LNCaP clone FGC (cell line): ENCODE results near the gene NKAIN4.
A peak's percentile ranks its signal among the peaks of the same experiment; 100 is the strongest.

Experiments
- DNase-seq: peaks from one replicate; pipeline ENCODE4 v3.0.0-alpha.2; 2011; ENCODE audit warnings: low read depth
- H3K4me3 ChIP-seq: 2 replicates; pipeline ENCODE4 v1.5.1; 2011; ENCODE audit warnings: mild to moderate bottlenecking, low read depth, low read length, control low read depth
- CTCF ChIP-seq: IDR thresholded peaks from 2 replicates; pipeline ENCODE4 v1.5.1; 2012; ENCODE audit warnings: mild to moderate bottlenecking; ENCODE audit not compliant: control insufficient read depth, insufficient read depth; ENCODE audit errors: extremely low read depth

Gene NKAIN4

GRCh38 chr20:63220696-63221399, 33.4 kb downstream of the NKAIN4 start:
- H3K4me3 ChIP-seq = no peak overlapping the region
- DNase-seq = no peak
- TF ChIP-seq CTCF = no peak

GRCh38 chr20:63219866-63220521, 34.3 kb downstream of the NKAIN4 start:
- no peak overlapping the region for H3K4me3 ChIP-seq
- DNase-seq = no peak
- no peak for TF ChIP-seq CTCF

- no peak for DNase-seq
- no peak overlapping the region for H3K4me3 ChIP-seq
- no peak for TF ChIP-seq CTCF
Observed at GRCh38 chr20:63219447-63219821, 34.8 kb downstream of the NKAIN4 start.

GRCh38 chr20:63218701-63219446, 35.4 kb downstream of the NKAIN4 start:
- no peak for TF ChIP-seq CTCF
- no peak for DNase-seq
- no peak overlapping the region for H3K4me3 ChIP-seq

GRCh38 chr20:63217706-63218105, 36.6 kb downstream of the NKAIN4 start:
- no peak for TF ChIP-seq CTCF
- no peak for DNase-seq
- no peak overlapping the region for H3K4me3 ChIP-seq

- no peak for DNase-seq
- H3K4me3 ChIP-seq = peak overlapping the region; percentile 72
- no peak for TF ChIP-seq CTCF
Observed at GRCh38 chr20:63216849-63217471, 37.3 kb downstream of the NKAIN4 start.
